Gastrocnemius medialis (tissue), 4 donors: ENCODE results near the gene RBM33. TPM values are rescaled to one million over a fixed set of nuclear protein-coding genes. Genes with fewer than 3 reads are reported as not detected.

ENCODE experiments used
- ATAC-seq, 2 donors: fragments of 150-250 bp; one replicate each; pipeline ENCODE4 v1.9.1; 2016
- DNase-seq, 2 donors: peaks; one replicate each; pipeline ENCODE4 v3.0.0-alpha.2; 2019
- H3K27ac ChIP-seq, 4 donors: fragments of 200-600 bp; sonication (generic); 1 replicate in 1 of 4; 2 replicates in 3 of 4; pipeline ENCODE4 v1.5.1; 2016 to 2018; ENCODE audit warnings: mild to moderate bottlenecking in 2 of 4, moderate library complexity in 1 of 4
- H3K27me3 ChIP-seq, 3 donors: fragments of 200-600 bp; sonication (generic) in 2 of 3; 1 replicate in 1 of 3; 2 replicates in 2 of 3; pipeline versions ENCODE4 v1.5.1 to v1.6.0; 2016 to 2019; ENCODE audit warnings: mild to moderate bottlenecking in 1 of 3, moderate library complexity in 1 of 3
- H3K36me3 ChIP-seq, 2 donors: fragments of 200-600 bp; sonication (generic) in 1 of 2; one replicate each; pipeline ENCODE4 v1.5.1; 2017 to 2018
- H3K4me1 ChIP-seq, 2 donors: fragments of 200-600 bp; sonication (generic) in 1 of 2; one replicate each; pipeline ENCODE4 v1.5.1; 2016 to 2017; ENCODE audit warnings: mild to moderate bottlenecking in 2 of 2
- H3K4me3 ChIP-seq, 4 donors: fragments of 200-600 bp; sonication (generic) in 3 of 4; 1 replicate in 1 of 4; 2 replicates in 3 of 4; pipeline ENCODE4 v1.5.1; 2016 to 2019; ENCODE audit warnings: mild to moderate bottlenecking in 2 of 4
- H3K9me3 ChIP-seq, 3 donors: fragments of 200-600 bp; sonication (generic) in 2 of 3; 1 replicate in 1 of 3; 2 replicates in 2 of 3; pipeline ENCODE4 v1.5.1; 2016 to 2019
- CTCF ChIP-seq, 5 experiments: fragments of 450-650 bp in 3 of 5; fragments of 200-600 bp in 2 of 5; sonication (generic) in 2 of 5; IDR thresholded peaks in 4 of 5; conservative IDR thresholded peaks in 1 of 5; 1 replicate in 4 of 5; 2 replicates in 1 of 5; pipeline ENCODE4 v1.5.1; 2016 to 2019; ENCODE audit warnings: antibody characterized with exemption in 5 of 5, mild to moderate bottlenecking in 3 of 5, moderate library complexity in 3 of 5
- POLR2A ChIP-seq, 2 donors: fragments of 450-650 bp; IDR thresholded peaks; one replicate each; pipeline ENCODE4 v1.6.1; 2017; ENCODE audit warnings: antibody characterized with exemption in 2 of 2, mild to moderate bottlenecking in 2 of 2, moderate library complexity in 2 of 2
- in situ Hi-C, 4 donors: fragments of 200-750 bp; cut with MboI; loops; one replicate each; pipeline versions ENCODE4 v1.15.0 to v1.8.0; 2017; ENCODE audit warnings: low sequenced_read_pairs in 4 of 4
- intact Hi-C: fragments of 100-400 bp; cut with DNase I; formaldehyde crosslinking; loops from one replicate; pipeline ENCODE4 v1.15.1; 2023; ENCODE audit warnings: low total_unique reads
- total RNA-seq, 4 donors: library from RNA; depleted of rRNA; stranded (reverse); fragments of >200 nt; gene quantifications; one replicate each; pipeline versions ENCODE4 v1.1.0 to v1.2.3, GENCODE V29; 2016

The RBM33 gene
- total RNA-seq, 4 donors from 2014 or later: 16.6 to 30.0 (median 28.1) TPM

GRCh38 chr7:155652156-155653114, 8.0 kb downstream of the RBM33 start:
- H3K4me3 ChIP-seq: no peak overlapping the region
- peaks cover 48 to 49% of the 10 kb centered on the region in 2 donors for H3K4me1 ChIP-seq
- peaks cover 0 to 6% (median 0%) of the 10 kb centered on the region in 3 donors for H3K9me3 ChIP-seq
- H3K27ac ChIP-seq: no peak overlapping the region
- peaks cover 0 to 3% of the 10 kb centered on the region in 2 donors for H3K36me3 ChIP-seq
- DNase-seq (no peak), ATAC-seq (no peak)
- TF ChIP-seq POLR2A (IDR thresholded peaks at IDR 0.05): no peak
- TF ChIP-seq CTCF (IDR thresholded peaks at IDR 0.05 in 4 of 5, conservative IDR thresholded peaks at IDR 0.05 in 1 of 5): no peak
- intact Hi-C loops: no loop called here
- in situ Hi-C loops: no loop called here
- no peaks in the 10 kb centered on the region for H3K27me3 ChIP-seq

- intact Hi-C loops: no loop called here
- Histone ChIP-seq H3K4me1 (peaks cover 57 to 61% of the 10 kb centered on the region in 2 donors), H3K27ac (peak overlapping the region in 1 of 4 donors; percentile 32), H3K4me3 (no peak overlapping the region), H3K36me3 (no peaks in the 10 kb centered on the region), H3K9me3 (peaks cover 0 to 3% (median 0%) of the 10 kb centered on the region in 3 donors), H3K27me3 (no peaks in the 10 kb centered on the region)
- DNase-seq: no peak
- ATAC-seq: peak in 1 of 2 donors; percentile 49
- in situ Hi-C loops: no loop called here
- TF ChIP-seq CTCF (IDR thresholded peaks at IDR 0.05 in 4 of 5, conservative IDR thresholded peaks at IDR 0.05 in 1 of 5) (no peak), POLR2A (IDR thresholded peaks at IDR 0.05) (no peak)
Observed at GRCh38 chr7:155653803-155654202, 9.3 kb downstream of the RBM33 start.

GRCh38 chr7:155656891-155657290, 12.4 kb downstream of the RBM33 start:
- intact Hi-C loops: no loop called here
- TF ChIP-seq POLR2A (IDR thresholded peaks at IDR 0.05) (no peak), CTCF (IDR thresholded peaks at IDR 0.05 in 4 of 5, conservative IDR thresholded peaks at IDR 0.05 in 1 of 5) (no peak)
- ATAC-seq (no peak), DNase-seq (no peak)
- in situ Hi-C loops: no loop called here
- no peak overlapping the region for H3K27ac ChIP-seq
- no peaks in the 10 kb centered on the region for H3K9me3 ChIP-seq
- peaks cover 61 to 72% of the 10 kb centered on the region in 2 donors for H3K4me1 ChIP-seq
- no peaks in the 10 kb centered on the region for H3K27me3 ChIP-seq
- H3K4me3 ChIP-seq: no peak overlapping the region
- no peaks in the 10 kb centered on the region for H3K36me3 ChIP-seq

GRCh38 chr7:155660059-155660757, 15.7 kb downstream of the RBM33 start:
- intact Hi-C loops: no loop called here
- TF ChIP-seq POLR2A (IDR thresholded peaks at IDR 0.05): no peak
- TF ChIP-seq CTCF (IDR thresholded peaks at IDR 0.05 in 4 of 5, conservative IDR thresholded peaks at IDR 0.05 in 1 of 5): no peak
- Histone ChIP-seq H3K27ac (no peak overlapping the region), H3K36me3 (no peaks in the 10 kb centered on the region), H3K9me3 (no peaks in the 10 kb centered on the region), H3K27me3 (no peaks in the 10 kb centered on the region), H3K4me1 (peaks cover 48 to 49% of the 10 kb centered on the region in 2 donors), H3K4me3 (no peak overlapping the region)
- no peak for DNase-seq
- in situ Hi-C loops: no loop called here
- ATAC-seq: no peak
